IMR-90 (cell line): ENCODE measurements around the gene NOS1AP. TPM values are rescaled to one million over a fixed set of nuclear protein-coding genes. Genes with fewer than 3 reads are reported as not detected.

Experiments
- ATAC-seq: fragments of 200-7000 bp; cut with Tn5 transposase; 2 replicates; pipeline ENCODE4 v1.9.1; 2020; ENCODE audit warnings: low read depth, mild to moderate bottlenecking, moderate library complexity
- BruUV-seq: library from RNA; stranded (reverse); fragments of 400-500 nt; replicated peaks from 2 replicates; lab custom pipeline; 2021; lab: Mats Ljungman, UMichigan
- CTCF ChIA-PET: fragments of 300-600 bp; formaldehyde crosslinking; extraction: SDS; loops from one replicate; lab custom pipeline; 2021; ENCODE audit warnings: antibody characterized with exemption; lab: Yijun Ruan, JAX
- POLR2A ChIA-PET: fragments of 300-600 bp; sonication (Branson Sonifier 250); formaldehyde crosslinking; loops from one replicate; lab custom pipeline; 2022; ENCODE audit warnings: antibody characterized with exemption; ENCODE audit not compliant: unreplicated experiment; lab: Charles Lee
- DNase-seq: peaks from one replicate; pipeline ENCODE4 v3.0.0; 2013
- H2AFZ ChIP-seq: replicated peaks from 2 replicates; pipeline ENCODE3; 2013; ENCODE audit warnings: low read length, mild to moderate bottlenecking; ENCODE audit not compliant: poor library complexity
- H2AK5ac ChIP-seq: 2 replicates; pipeline ENCODE4 v1.6.1; 2013; ENCODE audit warnings: low read depth, low read length, inconsistent platforms
- H2AK9ac ChIP-seq: replicated peaks from 2 replicates; pipeline ENCODE3; 2013; ENCODE audit warnings: mild to moderate bottlenecking, low read depth, low read length, moderate library complexity; ENCODE audit not compliant: poor library complexity
- H2BK120ac ChIP-seq: 2 replicates; pipeline ENCODE4 v1.6.1; 2013; ENCODE audit warnings: low read depth, low read length, inconsistent platforms
- H2BK15ac ChIP-seq: 3 replicates; pipeline ENCODE4 v1.6.1; 2013; ENCODE audit warnings: low read depth, low read length, inconsistent platforms
- H2BK20ac ChIP-seq: 2 replicates; pipeline ENCODE4 v1.6.1; 2013; ENCODE audit warnings: low read depth, mild to moderate bottlenecking, inconsistent platforms, low read length, moderate library complexity
- H2BK5ac ChIP-seq: 2 replicates; pipeline ENCODE4 v1.6.1; 2013; ENCODE audit warnings: mild to moderate bottlenecking, low read depth, low read length, inconsistent platforms; ENCODE audit not compliant: poor library complexity, severe bottlenecking
- H3K14ac ChIP-seq: replicated peaks from 2 replicates; pipeline ENCODE4 v1.6.1; 2013; ENCODE audit warnings: low read depth, low read length, inconsistent platforms
- H3K18ac ChIP-seq: 2 replicates; pipeline ENCODE4 v1.6.1; 2013; ENCODE audit warnings: low read depth, low read length, control low read depth
- H3K23ac ChIP-seq: 2 replicates; pipeline ENCODE4 v1.6.1; 2013; ENCODE audit warnings: low read depth, low read length, inconsistent platforms
- H3K27ac ChIP-seq: 2 replicates; pipeline ENCODE4 v1.5.1; 2013; ENCODE audit warnings: mild to moderate bottlenecking, control low read depth, low read length; ENCODE audit not compliant: insufficient read depth
- H3K27me3 ChIP-seq: 2 replicates; pipeline ENCODE4 v1.6.1; 2013; ENCODE audit warnings: low read length; ENCODE audit not compliant: control insufficient read depth, insufficient read depth
- H3K36me3 ChIP-seq: 2 replicates; pipeline ENCODE4 v1.6.1; 2013; ENCODE audit warnings: low read length, mixed read lengths; ENCODE audit not compliant: control insufficient read depth, insufficient read depth
- H3K4ac ChIP-seq: 2 replicates; pipeline ENCODE4 v1.6.1; 2013; ENCODE audit warnings: low read depth, low read length, inconsistent platforms
- H3K4me1 ChIP-seq: 2 replicates; pipeline ENCODE4 v1.6.1; 2013; ENCODE audit warnings: low read length, mixed read lengths; ENCODE audit not compliant: control insufficient read depth, insufficient read depth
- H3K4me2 ChIP-seq: 2 replicates; pipeline ENCODE4 v1.6.1; 2013; ENCODE audit warnings: low read depth, mild to moderate bottlenecking, control low read depth, low read length, moderate library complexity
- H3K4me3 ChIP-seq: 2 replicates; pipeline ENCODE4 v1.5.1; 2013; ENCODE audit warnings: low read depth, mild to moderate bottlenecking, control low read depth, low read length, moderate library complexity; ENCODE audit not compliant: insufficient read depth
- H3K56ac ChIP-seq: 2 replicates; pipeline ENCODE4 v1.6.1; 2013; ENCODE audit warnings: low read length, inconsistent platforms; ENCODE audit not compliant: insufficient read depth; ENCODE audit errors: extremely low read depth
- H3K79me1 ChIP-seq, 2 experiments: 2 replicates each; pipeline ENCODE4 v1.6.1; 2013; ENCODE audit warnings: low read length in 2 of 2, inconsistent platforms in 1 of 2, low read depth in 1 of 2
- H3K9ac ChIP-seq: 2 replicates; pipeline ENCODE4 v1.6.1; 2013; ENCODE audit warnings: low read depth, low read length, control low read depth
- H3K9me1 ChIP-seq: 2 replicates; pipeline ENCODE4 v1.6.1; 2013; ENCODE audit warnings: low read length, inconsistent platforms; ENCODE audit not compliant: insufficient read depth
- H3K9me3 ChIP-seq: 2 replicates; pipeline ENCODE4 v1.6.1; 2013; ENCODE audit warnings: low read length; ENCODE audit not compliant: control insufficient read depth, insufficient read depth
- H4K20me1 ChIP-seq: 2 replicates; pipeline ENCODE4 v1.6.1; 2013; ENCODE audit warnings: low read length, inconsistent platforms; ENCODE audit not compliant: insufficient read depth
- H4K5ac ChIP-seq: 2 replicates; pipeline ENCODE4 v1.6.1; 2013; ENCODE audit warnings: mild to moderate bottlenecking, low read depth, low read length, control low read depth
- H4K8ac ChIP-seq, 2 experiments: 2 replicates each; pipeline ENCODE4 v1.6.1; 2013; ENCODE audit warnings: low read depth in 2 of 2, low read length in 2 of 2, control low read depth in 1 of 2, inconsistent platforms in 1 of 2
- H4K91ac ChIP-seq: 2 replicates; pipeline ENCODE4 v1.6.1; 2013; ENCODE audit warnings: low read depth, low read length, inconsistent platforms; ENCODE audit not compliant: insufficient read depth
- BHLHE40 ChIP-seq: fragments of 150-350 bp; IDR thresholded peaks from 2 replicates; pipeline ENCODE4 v1.6.1; 2016; ENCODE audit warnings: mild to moderate bottlenecking, low read depth, low read length
- CEBPB ChIP-seq: IDR thresholded peaks from 2 replicates; pipeline ENCODE4 v1.6.1; 2012; ENCODE audit warnings: low read depth, low read length, improper control_type of control experiment
- CHD1 ChIP-seq: IDR thresholded peaks from 2 replicates; pipeline ENCODE4 v1.6.1; 2012; ENCODE audit warnings: low read depth, low read length, improper control_type of control experiment
- FOS ChIP-seq: fragments of 150-350 bp; IDR thresholded peaks from 2 replicates; pipeline ENCODE4 v1.6.1; 2016; ENCODE audit warnings: low read depth, low read length
- MAFK ChIP-seq: IDR thresholded peaks from 2 replicates; pipeline ENCODE4 v1.6.1; 2012; ENCODE audit warnings: low read depth, low read length, improper control_type of control experiment
- MAZ ChIP-seq: IDR thresholded peaks from 2 replicates; pipeline ENCODE4 v1.6.1; 2012; ENCODE audit warnings: low read depth, mild to moderate bottlenecking, low read length, improper control_type of control experiment, moderate library complexity, borderline replicate concordance
- MXI1 ChIP-seq: IDR thresholded peaks from 2 replicates; pipeline ENCODE4 v1.6.1; 2012; ENCODE audit warnings: low read depth, mild to moderate bottlenecking, low read length, moderate library complexity, borderline replicate concordance
- NFE2L2 ChIP-seq: fragments of 150-350 bp; IDR thresholded peaks from 2 replicates; pipeline ENCODE4 v1.6.1; 2016; ENCODE audit warnings: low read depth, mild to moderate bottlenecking, low read length
- POLR2A ChIP-seq: IDR thresholded peaks from 2 replicates; pipeline ENCODE4 v1.6.1; 2012; ENCODE audit warnings: mild to moderate bottlenecking, low read depth, low read length
- RAD21 ChIP-seq: IDR thresholded peaks from 2 replicates; pipeline ENCODE4 v1.6.1; 2012; ENCODE audit warnings: low read length, improper control_type of control experiment
- RCOR1 ChIP-seq: IDR thresholded peaks from 2 replicates; pipeline ENCODE4 v1.6.1; 2012; ENCODE audit warnings: mild to moderate bottlenecking, low read length, improper control_type of control experiment; ENCODE audit not compliant: insufficient replicate concordance
- RFX5 ChIP-seq: IDR thresholded peaks from 2 replicates; pipeline ENCODE4 v1.8.0; 2012; ENCODE audit warnings: low read depth, mild to moderate bottlenecking, low read length, moderate library complexity
- SMC3 ChIP-seq: fragments of 150-350 bp; IDR thresholded peaks from 2 replicates; pipeline ENCODE4 v1.6.1; 2016; ENCODE audit warnings: low read depth, mild to moderate bottlenecking, antibody characterized with exemption, low read length, moderate library complexity
- USF2 ChIP-seq: fragments of 150-350 bp; IDR thresholded peaks from 2 replicates; pipeline ENCODE4 v1.6.1; 2017; ENCODE audit warnings: mild to moderate bottlenecking, antibody characterized with exemption, low read length, low read depth
- WGBS, 2 experiments: methylation state at CpG; one replicate each; pipeline versions ENCODE4 v1.1.5 to v1.1.7; 2013; ENCODE audit warnings: missing lambda C conversion rate in 2 of 2; ENCODE audit not compliant: insufficient read length in 1 of 2; ENCODE audit errors: extremely low coverage in 2 of 2; 5-methylcytosine and 5-hydroxymethylcytosine counted together
- dilution Hi-C: fragments of 300-500 bp; cut with HindIII; formaldehyde crosslinking; loops from one replicate; pipeline ENCODE4 v1.14.3; 2018; ENCODE audit warnings: low sequenced_read_pairs; ENCODE audit not compliant: unreplicated experiment
- in situ Hi-C: fragments of 300-500 bp; cut with MboI; formaldehyde crosslinking; loops from 3 replicates; pipeline ENCODE4 v1.14.3; 2019; ENCODE audit warnings: low sequenced_read_pairs, inconsistent platforms, mixed read lengths
- intact Hi-C: fragments of 100-400 bp; cut with micrococcal nuclease; formaldehyde crosslinking; loops from 2 replicates; pipeline ENCODE4 v1.10.0; 2022
- polyA plus RNA-seq, 3 experiments: library from polyadenylated mRNA; depleted of rRNA; stranded (reverse); fragments of >200 nt; gene quantifications; 2 replicates each; pipeline ENCODE4 v1.2.3, GENCODE V29; 2012; ENCODE audit warnings: low replicate concordance in 1 of 3
- total RNA-seq: library from RNA; depleted of rRNA; stranded (reverse); fragments of >200 nt; gene quantifications from 2 replicates; pipeline ENCODE4 v1.2.3, GENCODE V29; 2012
- TF ChIP-seq, protein P1 (sequence below): fragments of 150-350 bp; IDR thresholded peaks from 2 replicates; pipeline ENCODE4 v1.6.1; 2016; ENCODE audit warnings: low read depth, mild to moderate bottlenecking, low read length, moderate library complexity, borderline replicate concordance
- TF ChIP-seq, protein P2 (sequence below): conservative IDR thresholded peaks from 2 replicates; pipeline ENCODE4 v1.5.1; 2012; ENCODE audit warnings: mild to moderate bottlenecking, low read depth, low read length, improper control_type of control experiment

The NOS1AP gene
- total and polyA plus RNA-seq, 2 of the 4 experiments (the other 2 are of a cell fraction): 0.18 to 0.19 TPM

- Histone ChIP-seq H4K20me1 (no peaks in the 10 kb centered on the region), H3K9ac (no peak within 1 kb of the TSS), H3K4me3 (no peak within 1 kb of the TSS), H4K91ac (no peak within 1 kb of the TSS), H3K56ac (no peak within 1 kb of the TSS), H3K23ac (no peak within 1 kb of the TSS), H2BK15ac (no peak within 1 kb of the TSS), H3K27me3 (peaks cover 4% of the 10 kb centered on the region; the same call in 1 of the 2 replicates), H2AK9ac (no peak within 1 kb of the TSS), H3K27ac (no peak within 1 kb of the TSS), H3K18ac (no peak within 1 kb of the TSS), H2AK5ac (no peak within 1 kb of the TSS), H3K4me2 (no peak within 1 kb of the TSS), H4K8ac (no peak within 1 kb of the TSS), H3K36me3 (no peaks in the 10 kb centered on the region), H4K5ac (no peak within 1 kb of the TSS), H2BK5ac (no peak within 1 kb of the TSS), H3K4ac (no peak within 1 kb of the TSS), H3K79me1 (no peaks in the 10 kb centered on the region), H3K4me1 (no peaks in the 10 kb centered on the region), H2AFZ (no peak within 1 kb of the TSS), H3K9me1 (no peaks in the 10 kb centered on the region), H3K9me3 (no peaks in the 10 kb centered on the region), H3K14ac (no peak within 1 kb of the TSS), H2BK20ac (no peak within 1 kb of the TSS), H2BK120ac (no peak within 1 kb of the TSS)
- TF ChIP-seq MAFK (no peak), BHLHE40 (no peak), RAD21 (no peak), MAZ (no peak), USF2 (no peak), POLR2A (no peak), FOS (no peak), SMC3 (no peak), CHD1 (no peak), MXI1 (no peak), CEBPB (no peak), RFX5 (no peak), RCOR1 (no peak), NFE2L2 (no peak)
- TF ChIP-seq, protein P1, sequence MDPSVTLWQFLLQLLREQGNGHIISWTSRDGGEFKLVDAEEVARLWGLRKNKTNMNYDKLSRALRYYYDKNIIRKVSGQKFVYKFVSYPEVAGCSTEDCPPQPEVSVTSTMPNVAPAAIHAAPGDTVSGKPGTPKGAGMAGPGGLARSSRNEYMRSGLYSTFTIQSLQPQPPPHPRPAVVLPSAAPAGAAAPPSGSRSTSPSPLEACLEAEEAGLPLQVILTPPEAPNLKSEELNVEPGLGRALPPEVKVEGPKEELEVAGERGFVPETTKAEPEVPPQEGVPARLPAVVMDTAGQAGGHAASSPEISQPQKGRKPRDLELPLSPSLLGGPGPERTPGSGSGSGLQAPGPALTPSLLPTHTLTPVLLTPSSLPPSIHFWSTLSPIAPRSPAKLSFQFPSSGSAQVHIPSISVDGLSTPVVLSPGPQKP: no peak
- TF ChIP-seq, protein P2, sequence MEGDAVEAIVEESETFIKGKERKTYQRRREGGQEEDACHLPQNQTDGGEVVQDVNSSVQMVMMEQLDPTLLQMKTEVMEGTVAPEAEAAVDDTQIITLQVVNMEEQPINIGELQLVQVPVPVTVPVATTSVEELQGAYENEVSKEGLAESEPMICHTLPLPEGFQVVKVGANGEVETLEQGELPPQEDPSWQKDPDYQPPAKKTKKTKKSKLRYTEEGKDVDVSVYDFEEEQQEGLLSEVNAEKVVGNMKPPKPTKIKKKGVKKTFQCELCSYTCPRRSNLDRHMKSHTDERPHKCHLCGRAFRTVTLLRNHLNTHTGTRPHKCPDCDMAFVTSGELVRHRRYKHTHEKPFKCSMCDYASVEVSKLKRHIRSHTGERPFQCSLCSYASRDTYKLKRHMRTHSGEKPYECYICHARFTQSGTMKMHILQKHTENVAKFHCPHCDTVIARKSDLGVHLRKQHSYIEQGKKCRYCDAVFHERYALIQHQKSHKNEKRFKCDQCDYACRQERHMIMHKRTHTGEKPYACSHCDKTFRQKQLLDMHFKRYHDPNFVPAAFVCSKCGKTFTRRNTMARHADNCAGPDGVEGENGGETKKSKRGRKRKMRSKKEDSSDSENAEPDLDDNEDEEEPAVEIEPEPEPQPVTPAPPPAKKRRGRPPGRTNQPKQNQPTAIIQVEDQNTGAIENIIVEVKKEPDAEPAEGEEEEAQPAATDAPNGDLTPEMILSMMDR: no peak
- POLR2A ChIA-PET: no interaction called here
- WGBS, 2 experiments: no CpG with 5 or more reads among the region's 3 CpGs
- no peak for DNase-seq
- intact Hi-C loops (no loop called here), dilution Hi-C loops (no loop called here), in situ Hi-C loops (no loop called here)
- no peak for ATAC-seq
- CTCF ChIA-PET: no interaction called here
- no TSS peak for BruUV-seq
Observed at GRCh38 chr1:162412002-162412401, 342.5 kb downstream of the NOS1AP start, which contains the start of gene SH2D1B. SH2D1B (minus strand) TSS chr1:162412136; CDS start chr1:162412016, 120 bp downstream.
